Liver (tissue), 9 donors: Measurements from ENCODE around the gene SPTLC2. TPM values are rescaled to one million over a fixed set of nuclear protein-coding genes. Genes with fewer than 3 reads are reported as not detected.

Source experiments
- DNase-seq: peaks from one replicate; pipeline ENCODE4 v3.0.0-alpha.2; 2017; ENCODE audit warnings: low spot score
- H3K27ac ChIP-seq, 2 donors: one replicate each; pipeline ENCODE4 v1.7.0; 2013; ENCODE audit warnings: inconsistent platforms in 2 of 2, low read length in 2 of 2, control low read depth in 1 of 2, low read depth in 1 of 2, mild to moderate bottlenecking in 1 of 2
- H3K27me3 ChIP-seq, 4 donors: one replicate each; pipeline versions ENCODE4 v1.6.1 to v1.7.0; 2013; ENCODE audit warnings: low read length in 3 of 4, inconsistent platforms in 1 of 4, mild to moderate bottlenecking in 1 of 4, moderate library complexity in 1 of 4; ENCODE audit not compliant: control insufficient read depth in 4 of 4, insufficient read depth in 4 of 4
- H3K36me3 ChIP-seq, 4 donors: one replicate each; pipeline versions ENCODE4 v1.6.1 to v1.7.0; 2013; ENCODE audit warnings: low read length in 3 of 4, mild to moderate bottlenecking in 3 of 4, low read depth in 1 of 4, moderate library complexity in 1 of 4; ENCODE audit not compliant: control insufficient read depth in 4 of 4, insufficient read depth in 3 of 4
- H3K4me1 ChIP-seq, 4 donors: one replicate each; pipeline versions ENCODE4 v1.6.1 to v1.7.0; 2013; ENCODE audit warnings: low read length in 3 of 4, mild to moderate bottlenecking in 3 of 4, moderate library complexity in 1 of 4; ENCODE audit not compliant: control insufficient read depth in 4 of 4, insufficient read depth in 4 of 4
- H3K4me3 ChIP-seq, 3 donors: one replicate each; pipeline versions ENCODE4 v1.6.1 to v1.7.0; 2013; ENCODE audit warnings: low read length in 3 of 3, control low read depth in 1 of 3, low read depth in 1 of 3, mild to moderate bottlenecking in 1 of 3
- H3K9ac ChIP-seq, 2 donors: one replicate each; pipeline ENCODE4 v1.7.0; 2013; ENCODE audit warnings: low read length in 2 of 2, mild to moderate bottlenecking in 2 of 2, moderate library complexity in 2 of 2, control low read depth in 1 of 2, low read depth in 1 of 2
- H3K9me3 ChIP-seq, 4 donors: one replicate each; pipeline versions ENCODE4 v1.6.1 to v1.7.0; 2013; ENCODE audit warnings: low read length in 3 of 4; ENCODE audit not compliant: control insufficient read depth in 4 of 4
- ATF3 ChIP-seq: IDR thresholded peaks from 2 replicates; pipeline ENCODE4 v1.6.1; 2016; ENCODE audit warnings: antibody characterized with exemption
- CTCF ChIP-seq: fragments of 150-350 bp; IDR thresholded peaks from 2 replicates; pipeline ENCODE4 v1.5.1; 2017; ENCODE audit warnings: improper control_type of control experiment, low read depth, low read length; ENCODE audit not compliant: missing input control
- EGR1 ChIP-seq, 2 donors: IDR thresholded peaks; 2 replicates each; pipeline ENCODE4 v1.6.1; 2016 to 2018; ENCODE audit warnings: antibody characterized with exemption in 2 of 2, low read depth in 2 of 2
- FOXA1 ChIP-seq: IDR thresholded peaks from 2 replicates; pipeline ENCODE4 v1.6.1; 2016; ENCODE audit warnings: antibody characterized with exemption
- FOXA2 ChIP-seq: IDR thresholded peaks from 2 replicates; pipeline ENCODE4 v1.6.1; 2016; ENCODE audit warnings: antibody characterized with exemption
- GABPA ChIP-seq, 2 donors: IDR thresholded peaks in 1 of 2; conservative IDR thresholded peaks in 1 of 2; 2 replicates each; pipeline ENCODE4 v1.6.1; 2016; ENCODE audit warnings: antibody characterized with exemption in 2 of 2, mild to moderate bottlenecking in 1 of 2, moderate library complexity in 1 of 2
- HNF4A ChIP-seq, 2 donors: conservative IDR thresholded peaks; 2 replicates each; pipeline ENCODE4 v1.6.1; 2016; ENCODE audit warnings: antibody characterized with exemption in 2 of 2, mild to moderate bottlenecking in 2 of 2
- HNF4G ChIP-seq: IDR thresholded peaks from 2 replicates; pipeline ENCODE4 v1.6.1; 2016; ENCODE audit warnings: antibody characterized with exemption
- JUND ChIP-seq, 2 donors: IDR thresholded peaks; 2 replicates each; pipeline ENCODE4 v1.6.1; 2016; ENCODE audit warnings: antibody characterized with exemption in 2 of 2
- MAX ChIP-seq: IDR thresholded peaks from 2 replicates; pipeline ENCODE4 v1.6.1; 2016; ENCODE audit warnings: antibody characterized with exemption
- NR2F2 ChIP-seq: IDR thresholded peaks from 2 replicates; pipeline ENCODE4 v1.6.1; 2016; ENCODE audit warnings: antibody characterized with exemption
- RAD21 ChIP-seq, 2 donors: IDR thresholded peaks; 2 replicates each; pipeline ENCODE4 v1.6.1; 2016; ENCODE audit warnings: antibody characterized with exemption in 2 of 2, mild to moderate bottlenecking in 2 of 2
- REST ChIP-seq: IDR thresholded peaks from 2 replicates; pipeline ENCODE4 v1.6.1; 2016; ENCODE audit warnings: antibody characterized with exemption, mild to moderate bottlenecking
- RXRA ChIP-seq, 2 donors: IDR thresholded peaks; 2 replicates each; pipeline ENCODE4 v1.6.1; 2017 to 2018; ENCODE audit warnings: antibody characterized with exemption in 2 of 2, mild to moderate bottlenecking in 1 of 2
- YY1 ChIP-seq: IDR thresholded peaks from 2 replicates; pipeline ENCODE4 v1.6.1; 2016; ENCODE audit warnings: antibody characterized with exemption, mild to moderate bottlenecking
- ZBTB33 ChIP-seq: IDR thresholded peaks from 2 replicates; pipeline ENCODE4 v1.6.1; 2016; ENCODE audit warnings: antibody characterized with exemption
- WGBS: extraction: QIAGEN DNeasy Blood & Tissue Kit; methylation state at CpG from one replicate; pipeline ENCODE4 v1.1.7; 2013; 5-methylcytosine and 5-hydroxymethylcytosine counted together
- polyA plus RNA-seq, 2 donors: library from polyadenylated mRNA; stranded (reverse) in 1 of 2; unstranded in 1 of 2; fragments of 200-250 nt in 1 of 2; fragments of >200 nt in 1 of 2; fragmentation: Nextera tagmentation in 1 of 2; extraction: Ambion mirVana in 1 of 2; gene quantifications; one replicate each; pipeline versions ENCODE4 v1.2.1 to v1.2.3, GENCODE V29; 2013 to 2015
- total RNA-seq, 2 donors: library from RNA; depleted of rRNA; stranded (reverse); fragments of >200 nt; gene quantifications; one replicate each; pipeline ENCODE4 v1.2.3, GENCODE V29; 2014
- donor health status: healthy.
- donor health status: healthy.
- donor health status: healthy.
- donor health status: healthy.
- donor health status: healthy.

SPTLC2 gene
- total and polyA plus RNA-seq, 4 donors = 3.9 to 19.2 (median 9.9) TPM

- H3K9ac ChIP-seq = no peak overlapping the region
- H3K27ac ChIP-seq = no peak overlapping the region
- DNase-seq = no peak
- H3K4me3 ChIP-seq = no peak overlapping the region
- TF ChIP-seq ZBTB33 (no peak), CTCF (no peak), FOXA2 (no peak), EGR1 (IDR thresholded peaks at IDR 0.05; ENCODE audit: low read depth in 2 of 2) (no peak), MAX (no peak), NR2F2 (no peak), JUND (IDR thresholded peaks at IDR 0.05) (no peak), HNF4G (no peak), REST (no peak), YY1 (no peak), FOXA1 (no peak), HNF4A (conservative IDR thresholded peaks at IDR 0.05) (no peak), RXRA (IDR thresholded peaks at IDR 0.05) (no peak), RAD21 (IDR thresholded peaks at IDR 0.05) (no peak)
- no peaks in the 10 kb centered on the region for H3K36me3 ChIP-seq
- no peaks in the 10 kb centered on the region for H3K4me1 ChIP-seq
- H3K27me3 ChIP-seq = no peaks in the 10 kb centered on the region
- 91% methylated on average over 8 of the region's 8 CpGs for WGBS
- no peaks in the 10 kb centered on the region for H3K9me3 ChIP-seq
Observed at GRCh38 chr14:77490347-77490986, 126.0 kb downstream of the SPTLC2 start.

GRCh38 chr14:77489041-77489440 lies 127.4 kb downstream of the SPTLC2 start:
- Histone ChIP-seq H3K36me3 (no peaks in the 10 kb centered on the region), H3K27ac (no peak overlapping the region), H3K4me1 (no peaks in the 10 kb centered on the region), H3K4me3 (no peak overlapping the region), H3K9me3 (no peaks in the 10 kb centered on the region), H3K27me3 (no peaks in the 10 kb centered on the region), H3K9ac (no peak overlapping the region)
- no peak for DNase-seq
- 91% methylated on average over 6 of the region's 6 CpGs for WGBS
- TF ChIP-seq GABPA (IDR thresholded peaks at IDR 0.05 in 1 of 2, conservative IDR thresholded peaks at IDR 0.05 in 1 of 2) (no peak), NR2F2 (no peak), ZBTB33 (no peak), ATF3 (no peak), HNF4G (no peak), RXRA (IDR thresholded peaks at IDR 0.05) (no peak)
